Fibroblast of mammary gland (primary cell): ENCODE data around the gene RBM17.
"Not testable (repeated sequence)": the region's sequence is repeated elsewhere in the genome, so short reads cannot be mapped to it uniquely, and the experiment has no call there.

Experiments used
- DNase-seq: peaks from one replicate; pipeline ENCODE4 v3.0.0-alpha.2; 2010; ENCODE audit warnings: low read depth
- H3K4me3 ChIP-seq: 2 replicates; pipeline ENCODE4 v1.5.1; 2011; ENCODE audit warnings: low read depth, mild to moderate bottlenecking, low read length, moderate library complexity; ENCODE audit not compliant: control insufficient read depth
- CTCF ChIP-seq: conservative IDR thresholded peaks from 2 replicates; pipeline ENCODE4 v1.5.1; 2011; ENCODE audit warnings: low read depth, low read length, inconsistent platforms; ENCODE audit not compliant: control insufficient read depth, insufficient read depth

The RBM17 gene

GRCh38 chr10:6165221-6165725 lies 76.4 kb downstream of the RBM17 start:
- DNase-seq = no peak
- no peak for TF ChIP-seq CTCF
- H3K4me3 ChIP-seq = no peak overlapping the region

GRCh38 chr10:6165933-6166332 lies 77.1 kb downstream of the RBM17 start:
- not testable (repeated sequence) for H3K4me3 ChIP-seq, DNase-seq
